MM.1S (cell line): ENCODE results near the gene RTN4RL1.

ENCODE experiments used
- CTCF ChIP-seq: fragments of 300-600 bp; sonication (generic); IDR thresholded peaks from 2 replicates; pipeline ENCODE4 v1.5.1; 2016; ENCODE audit warnings: antibody characterized with exemption, low read length, mixed read lengths
- EZH2phosphoT487 ChIP-seq: fragments of 300-600 bp; sonication (generic); IDR thresholded peaks from 2 replicates; pipeline ENCODE4 v1.6.1; 2018; ENCODE audit warnings: antibody characterized with exemption, low read length

GRCh38 chr17:1899403-1900000 lies 125.6 kb downstream of the RTN4RL1 start:
- TF ChIP-seq CTCF = no peak
- no peak for TF ChIP-seq EZH2phosphoT487
